GM06990 (cell line): ENCODE data around the gene SHOX.

ENCODE experiments used
- DNase-seq: peaks from one replicate; pipeline ENCODE4 v3.0.0-alpha.2; 2011; ENCODE audit not compliant: insufficient read length; ENCODE audit errors: extremely low read depth
- H3K27me3 ChIP-seq: replicated peaks from 2 replicates; pipeline ENCODE4 v1.6.0; 2011; ENCODE audit warnings: low read length; ENCODE audit not compliant: control insufficient read depth, insufficient read depth
- H3K36me3 ChIP-seq: 2 replicates; pipeline ENCODE4 v1.5.1; 2011; ENCODE audit warnings: low read length; ENCODE audit not compliant: control insufficient read depth, insufficient read depth
- H3K4me3 ChIP-seq: replicated peaks from 2 replicates; pipeline ENCODE4 v1.5.1; 2011; ENCODE audit warnings: low read depth, mild to moderate bottlenecking, control low read depth, low read length
- TF ChIP-seq, protein P1 (sequence below): IDR thresholded peaks from 2 replicates; pipeline ENCODE4 v1.5.1; 2011; ENCODE audit warnings: low read length, control low read depth, mild to moderate bottlenecking, inconsistent platforms; ENCODE audit not compliant: insufficient read depth, poor library complexity, severe bottlenecking

The SHOX gene

DNA sequence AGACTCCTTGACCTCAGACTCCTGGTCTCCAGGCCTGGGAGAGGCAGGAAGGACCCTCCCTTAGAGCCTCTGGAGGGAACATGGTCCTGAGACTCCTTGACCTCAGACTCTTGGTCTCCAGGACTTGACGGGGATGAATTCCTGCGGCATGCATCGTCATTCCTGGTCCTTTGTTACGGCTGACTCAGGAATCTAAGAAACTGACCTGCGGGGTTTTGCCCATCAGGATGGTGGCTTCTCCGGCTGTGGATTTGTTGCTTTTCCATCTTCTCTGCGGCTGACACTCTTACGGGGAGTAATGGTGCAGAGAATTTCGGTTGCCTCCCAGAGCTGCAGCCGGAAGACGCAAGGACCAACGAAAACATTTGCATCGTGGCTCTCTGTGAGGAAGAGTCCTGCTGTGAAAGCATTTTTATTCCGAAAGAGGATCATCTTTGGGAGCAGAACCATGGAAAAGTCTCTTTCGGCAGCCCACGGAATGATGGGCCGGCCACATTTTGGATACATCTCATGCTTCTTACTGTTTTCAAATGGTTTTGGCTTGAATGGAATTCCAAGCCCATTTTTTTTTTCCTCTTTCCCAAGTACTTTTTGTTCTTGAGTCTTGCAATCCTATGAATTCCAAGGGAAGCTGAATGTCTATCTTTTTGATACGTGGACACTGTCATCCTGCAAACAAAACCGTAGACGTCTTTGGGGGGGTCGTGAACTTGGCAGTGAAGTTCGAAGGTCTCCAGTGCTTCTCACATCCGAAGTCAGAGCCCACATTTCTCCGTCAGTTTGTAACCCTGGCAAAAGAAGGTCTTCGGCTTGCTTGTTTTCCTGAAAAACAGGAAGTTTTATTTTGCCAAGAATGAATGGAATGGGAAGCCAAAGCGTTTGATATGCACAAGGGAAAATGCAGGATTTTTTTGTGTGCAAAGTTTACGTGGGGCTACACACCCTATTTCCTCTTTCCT is 36.5 kb downstream of the SHOX start:
- no peak for DNase-seq
- H3K36me3 ChIP-seq, result no peaks in the 10 kb centered on the region
- TF ChIP-seq, protein P1, sequence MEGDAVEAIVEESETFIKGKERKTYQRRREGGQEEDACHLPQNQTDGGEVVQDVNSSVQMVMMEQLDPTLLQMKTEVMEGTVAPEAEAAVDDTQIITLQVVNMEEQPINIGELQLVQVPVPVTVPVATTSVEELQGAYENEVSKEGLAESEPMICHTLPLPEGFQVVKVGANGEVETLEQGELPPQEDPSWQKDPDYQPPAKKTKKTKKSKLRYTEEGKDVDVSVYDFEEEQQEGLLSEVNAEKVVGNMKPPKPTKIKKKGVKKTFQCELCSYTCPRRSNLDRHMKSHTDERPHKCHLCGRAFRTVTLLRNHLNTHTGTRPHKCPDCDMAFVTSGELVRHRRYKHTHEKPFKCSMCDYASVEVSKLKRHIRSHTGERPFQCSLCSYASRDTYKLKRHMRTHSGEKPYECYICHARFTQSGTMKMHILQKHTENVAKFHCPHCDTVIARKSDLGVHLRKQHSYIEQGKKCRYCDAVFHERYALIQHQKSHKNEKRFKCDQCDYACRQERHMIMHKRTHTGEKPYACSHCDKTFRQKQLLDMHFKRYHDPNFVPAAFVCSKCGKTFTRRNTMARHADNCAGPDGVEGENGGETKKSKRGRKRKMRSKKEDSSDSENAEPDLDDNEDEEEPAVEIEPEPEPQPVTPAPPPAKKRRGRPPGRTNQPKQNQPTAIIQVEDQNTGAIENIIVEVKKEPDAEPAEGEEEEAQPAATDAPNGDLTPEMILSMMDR, result no peak
- H3K4me3 ChIP-seq, result no peak overlapping the region
- no peaks in the 10 kb centered on the region for H3K27me3 ChIP-seq

- DNase-seq, result no peak
- Histone ChIP-seq H3K27me3 (no peaks in the 10 kb centered on the region), H3K4me3 (no peak overlapping the region), H3K36me3 (no peaks in the 10 kb centered on the region)
- TF ChIP-seq, protein P1, result no peak
Measured at GRCh38 chrX:670645-671044, 40.1 kb downstream of the SHOX start.

- Histone ChIP-seq H3K27me3 (no peaks in the 10 kb centered on the region), H3K4me3 (no peak overlapping the region), H3K36me3 (no peaks in the 10 kb centered on the region)
- no peak for DNase-seq
- TF ChIP-seq, protein P1, result no peak
Measured at GRCh38 chrX:672931-673330, 42.3 kb downstream of the SHOX start.

DNA sequence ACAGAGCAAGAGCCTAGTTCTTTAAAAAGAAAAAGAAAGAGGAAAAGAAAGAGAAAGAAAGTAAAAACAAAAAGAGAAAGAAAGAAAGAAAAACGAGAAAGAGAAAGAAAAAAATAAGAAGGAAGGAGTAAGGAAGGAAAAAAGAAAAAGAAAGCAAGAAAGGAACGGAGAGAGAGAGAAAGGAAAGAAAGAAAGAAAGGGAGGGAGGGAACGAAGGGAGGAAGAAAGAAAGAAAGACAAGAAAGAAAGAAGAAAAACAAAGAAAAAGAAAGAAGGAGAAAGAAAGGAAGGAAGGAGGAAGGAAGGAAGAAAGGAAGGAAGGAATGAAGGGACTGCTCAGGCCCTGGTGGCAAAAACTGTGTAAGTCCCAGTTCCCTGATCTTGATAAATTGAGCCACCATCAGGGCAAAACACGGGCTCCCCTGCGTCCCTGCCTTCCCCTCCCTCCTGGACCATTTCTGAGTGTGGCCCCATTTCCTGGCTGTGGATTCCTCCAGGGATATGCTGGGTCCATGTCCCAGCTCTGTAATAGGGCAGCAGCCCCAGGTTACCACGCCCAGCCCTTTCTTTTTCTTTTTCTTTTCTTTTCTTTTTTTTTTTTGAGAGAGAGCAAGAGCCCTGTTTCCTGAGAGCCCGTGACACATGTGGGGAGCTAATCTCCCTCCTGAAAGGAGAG is 44.8 kb downstream of the SHOX start:
- Histone ChIP-seq H3K4me3 (no peak overlapping the region), H3K27me3 (no peaks in the 10 kb centered on the region), H3K36me3 (no peaks in the 10 kb centered on the region)
- no peak for DNase-seq
- TF ChIP-seq, protein P1, result no peak

DNA sequence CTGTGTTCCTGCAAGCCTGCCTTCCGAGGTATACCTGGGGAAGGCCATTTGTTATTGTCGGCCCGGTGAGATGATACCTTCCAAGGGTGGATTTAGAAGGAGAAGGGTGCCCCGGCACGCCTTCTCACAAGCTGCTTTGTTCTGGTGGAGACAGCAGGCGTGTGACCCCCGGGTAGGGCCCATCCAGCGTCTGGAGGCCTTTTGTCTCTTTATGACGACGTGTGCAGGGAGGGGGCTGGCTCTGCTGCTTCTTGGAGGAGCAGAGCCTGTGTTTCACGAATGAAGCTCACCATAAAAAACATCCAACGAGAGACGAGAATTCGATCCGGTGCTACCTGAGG is 45.3 kb downstream of the SHOX start:
- no peak overlapping the region for H3K4me3 ChIP-seq
- DNase-seq, result no peak
- TF ChIP-seq, protein P1, result no peak
- no peaks in the 10 kb centered on the region for H3K36me3 ChIP-seq
- H3K27me3 ChIP-seq, result no peaks in the 10 kb centered on the region
